HEK293T (cell line): ENCODE measurements around the gene MAST3.

ENCODE experiments used
- BHLHE40 ChIP-seq: fragments of 450-650 bp; IDR thresholded peaks from 2 replicates; pipeline ENCODE4 v1.6.1; 2016; ENCODE audit warnings: mild to moderate bottlenecking, moderate library complexity, borderline replicate concordance
- CTBP1 ChIP-seq: fragments of 450-650 bp; IDR thresholded peaks from 2 replicates; pipeline ENCODE4 v1.6.1; 2016; ENCODE audit warnings: borderline replicate concordance
- ELF4 ChIP-seq: fragments of 450-650 bp; IDR thresholded peaks from 2 replicates; pipeline ENCODE4 v1.6.1; 2017; ENCODE audit warnings: antibody characterized with exemption
- FOXA1 ChIP-seq: fragments of 450-650 bp; IDR thresholded peaks from 2 replicates; pipeline ENCODE4 v1.6.1; 2016; ENCODE audit warnings: mild to moderate bottlenecking
- FOXK2 ChIP-seq: fragments of 450-650 bp; IDR thresholded peaks from 2 replicates; pipeline ENCODE4 v1.6.1; 2016; ENCODE audit warnings: mild to moderate bottlenecking
- LEF1 ChIP-seq: fragments of 450-650 bp; IDR thresholded peaks from 2 replicates; pipeline ENCODE4 v1.6.1; 2017; ENCODE audit warnings: mild to moderate bottlenecking, borderline replicate concordance
- PKNOX1 ChIP-seq: fragments of 450-650 bp; IDR thresholded peaks from 2 replicates; pipeline ENCODE4 v1.6.1; 2016
- SP1 ChIP-seq: fragments of 450-650 bp; IDR thresholded peaks from 2 replicates; pipeline ENCODE4 v1.6.1; 2017
- SUZ12 ChIP-seq: fragments of 450-650 bp; IDR thresholded peaks from 2 replicates; pipeline ENCODE4 v1.6.1; 2016; ENCODE audit warnings: mild to moderate bottlenecking
- TARDBP ChIP-seq: fragments of 450-650 bp; IDR thresholded peaks from 2 replicates; pipeline ENCODE4 v1.6.1; 2016
- ZNF384 ChIP-seq: fragments of 450-650 bp; IDR thresholded peaks from 2 replicates; pipeline ENCODE4 v1.6.1; 2016

- TF ChIP-seq FOXA1 (no peak), CTBP1 (no peak), SUZ12 (no peak), BHLHE40 (no peak), TARDBP (no peak), ZNF384 (no peak), PKNOX1 (no peak), ELF4 (no peak), LEF1 (no peak), SP1 (no peak), FOXK2 (no peak)
Observed at GRCh38 chr19:18156268-18156667, 58.7 kb downstream of the MAST3 start.
